GM19397 (cell line): ENCODE data around the gene MEIOB.
"Not testable (repeated sequence)": the region's sequence is repeated elsewhere in the genome, so short reads cannot be mapped to it uniquely, and the experiment has no call there.

Source experiments
- ATAC-seq: cut with Tn5 transposase; IDR thresholded peaks from one replicate; pipeline ENCODE4 v1.9.1; 2021; ENCODE audit warnings: mild to moderate bottlenecking, moderate library complexity; ENCODE audit not compliant: unreplicated experiment

Gene MEIOB

GRCh38 chr16:1878256-1878655, 6.3 kb upstream of the MEIOB start:
- ATAC-seq: no peak

GRCh38 chr16:1877804-1878203, 5.8 kb upstream of the MEIOB start:
- no peak for ATAC-seq

DNA sequence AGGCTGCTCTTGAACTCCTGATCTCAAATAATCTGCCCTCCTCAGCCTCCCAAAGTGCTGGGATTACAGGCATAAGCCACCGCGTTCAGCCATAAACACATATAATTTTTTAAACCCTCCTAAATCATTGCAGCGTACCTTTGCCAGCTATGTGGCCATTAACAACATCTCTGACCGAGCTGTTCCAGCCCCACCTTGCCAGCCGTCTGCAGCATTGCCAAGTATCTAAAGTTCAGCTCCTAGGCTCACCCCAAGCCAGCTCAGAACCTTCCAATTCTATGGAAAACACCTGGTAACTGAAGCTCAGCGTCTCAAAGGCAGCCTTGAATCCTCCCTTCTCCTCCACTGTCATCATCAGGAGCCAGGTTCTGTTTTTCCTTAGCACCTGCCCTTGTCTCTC, 5.1 kb upstream of the MEIOB start:
- no peak for ATAC-seq

DNA sequence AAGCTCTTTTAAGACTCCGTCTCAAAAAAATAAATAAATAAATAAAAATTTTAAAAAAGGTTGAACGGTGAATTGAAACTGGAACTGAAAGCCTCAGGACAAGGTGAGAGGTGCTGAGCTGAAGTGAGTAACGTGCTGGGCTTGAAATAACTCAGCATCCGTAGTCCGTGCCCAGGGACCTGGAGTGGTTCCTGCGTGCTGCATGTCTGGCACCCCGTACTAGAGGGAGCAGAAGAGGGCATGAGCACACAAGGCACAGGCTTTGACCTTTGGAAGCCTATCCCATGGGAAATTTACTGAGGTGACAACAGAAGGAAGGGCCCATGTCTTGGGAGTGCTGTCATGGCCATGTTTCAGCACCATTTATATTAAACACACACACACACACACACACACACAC, 4.5 kb upstream of the MEIOB start:
- no peak for ATAC-seq

- not testable (repeated sequence) for ATAC-seq
Observed at GRCh38 chr16:1876066-1876465, 4.1 kb upstream of the MEIOB start.

- ATAC-seq: no peak
Observed at GRCh38 chr16:1874854-1875253, 2.9 kb upstream of the MEIOB start.

DNA sequence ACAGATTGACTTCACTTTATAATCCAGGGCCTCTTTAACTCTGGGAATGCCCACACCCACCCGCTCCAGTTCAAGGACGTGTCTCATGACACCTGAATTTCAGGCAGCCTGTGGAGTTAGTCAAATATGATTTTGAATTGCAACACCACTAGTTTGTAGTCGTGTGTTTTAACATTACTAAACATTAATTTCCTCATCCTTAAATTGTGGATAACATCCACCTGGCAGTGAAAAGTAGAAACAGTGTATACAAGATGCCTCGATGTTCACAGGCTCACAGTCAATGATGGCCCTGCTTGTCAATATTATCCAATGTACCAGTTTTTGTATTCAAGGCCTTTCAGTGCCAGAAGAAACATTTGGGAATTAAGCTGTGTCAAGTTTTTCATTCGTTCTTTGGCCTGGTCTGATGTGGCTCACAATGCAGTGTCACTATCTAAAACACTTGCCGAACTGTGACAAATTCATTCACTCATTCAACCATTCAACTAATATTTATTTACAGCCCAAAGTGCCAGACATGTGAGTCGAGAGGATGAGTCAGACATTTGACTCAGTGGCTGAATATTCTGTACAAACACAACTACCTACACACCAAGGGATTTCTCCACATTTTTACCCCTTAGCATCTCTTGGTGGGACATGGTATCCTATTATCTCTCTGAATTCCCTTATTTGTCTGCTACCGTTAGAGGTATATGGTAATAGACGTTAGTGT, 1.4 kb downstream of the MEIOB start:
- no peak for ATAC-seq

- ATAC-seq: no peak
Observed at GRCh38 chr16:1865902-1866690, 5.9 kb downstream of the MEIOB start.

DNA sequence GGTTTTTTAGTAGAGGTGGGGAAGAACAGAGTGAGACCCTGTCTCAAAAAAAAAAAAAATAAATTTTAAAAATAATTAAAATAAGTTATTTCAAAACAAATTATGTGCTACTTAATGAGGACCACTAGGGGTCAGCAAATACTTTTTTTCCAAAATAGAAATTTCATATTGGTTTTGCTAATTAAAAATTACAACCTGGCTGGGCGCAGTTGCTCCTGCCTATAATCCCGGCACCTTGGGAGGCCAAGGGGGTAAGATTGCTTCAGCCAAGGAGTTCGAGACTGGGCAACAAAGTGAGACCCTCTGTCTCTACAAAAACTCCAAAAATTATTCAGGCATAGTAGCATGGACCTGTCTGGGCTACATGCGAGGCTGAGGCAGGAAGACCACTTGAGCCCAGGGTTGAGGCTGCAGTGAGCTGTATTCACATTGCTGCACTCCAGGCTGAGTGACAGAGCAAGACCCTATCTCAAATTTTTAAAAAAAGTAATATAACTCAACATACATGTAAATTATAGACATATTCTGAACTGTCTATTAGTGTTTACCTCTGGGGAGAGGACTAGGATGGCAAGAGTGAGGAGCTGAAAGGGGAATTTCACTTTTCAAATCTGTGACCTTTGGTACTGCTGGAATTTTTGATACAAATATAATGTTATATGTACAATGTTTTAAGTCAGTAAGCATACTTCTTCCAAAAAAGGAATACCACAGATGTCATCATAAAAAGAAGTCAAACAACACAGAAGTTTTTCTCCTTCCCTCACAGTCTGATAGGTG, 8.1 kb downstream of the MEIOB start:
- ATAC-seq: no peak

- no peak for ATAC-seq
Observed at GRCh38 chr16:1862394-1862793, 9.6 kb downstream of the MEIOB start.

DNA sequence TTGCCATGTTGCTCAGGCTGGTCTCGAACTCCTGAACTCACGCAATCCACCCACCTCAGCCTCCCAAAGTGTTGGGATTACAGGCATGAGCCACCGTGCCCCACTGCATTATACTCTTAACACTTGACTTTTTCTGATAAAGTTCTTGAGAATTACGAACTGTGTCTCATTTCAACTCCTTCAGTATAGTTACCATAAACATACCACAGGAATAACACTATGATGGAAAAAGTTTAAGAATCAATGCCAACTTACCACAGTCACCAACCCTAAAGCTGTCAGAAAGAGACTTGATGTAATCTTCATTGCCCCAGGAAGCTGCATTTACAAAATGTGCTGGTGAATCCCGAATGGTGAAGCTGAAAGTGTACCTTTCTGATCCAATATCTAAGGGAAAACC, 10.2 kb downstream of the MEIOB start:
- no peak for ATAC-seq

GRCh38 chr16:1859650-1860049, 12.3 kb downstream of the MEIOB start:
- no peak for ATAC-seq

DNA sequence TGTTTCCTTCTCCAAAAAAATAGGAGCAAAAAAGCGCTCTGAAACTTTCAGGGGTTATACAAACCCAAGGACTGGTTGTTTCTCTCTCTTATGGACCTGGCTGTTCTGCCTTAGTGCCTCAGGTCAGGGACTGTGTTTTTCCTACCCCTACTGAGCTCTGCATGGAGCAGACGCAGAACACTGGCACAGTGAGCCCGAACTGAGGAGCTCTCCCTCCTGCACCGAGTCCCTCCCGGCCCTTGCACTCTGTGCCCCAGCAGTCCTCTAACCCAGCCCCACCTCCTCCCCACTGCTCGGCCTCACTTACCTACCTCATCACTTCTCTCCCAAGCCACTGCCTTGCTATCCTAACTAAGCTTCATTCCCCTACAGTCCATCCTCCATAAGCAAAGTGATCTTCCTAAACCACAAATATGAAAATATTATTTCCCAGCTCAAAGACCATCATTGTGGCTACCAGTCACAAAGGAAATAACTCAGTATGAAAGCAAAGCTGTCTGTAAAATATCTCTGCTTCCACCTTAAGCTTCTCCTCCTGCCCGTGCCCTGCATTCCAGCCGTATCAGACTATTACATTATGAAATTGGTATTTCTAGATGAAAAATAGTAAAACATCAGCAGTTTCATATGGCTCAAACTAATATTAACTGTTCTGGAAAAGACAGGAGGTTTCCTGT, 13.6 kb downstream of the MEIOB start:
- no peak for ATAC-seq

GRCh38 chr16:1857433-1858097, 14.4 kb downstream of the MEIOB start:
- ATAC-seq: no peak

DNA sequence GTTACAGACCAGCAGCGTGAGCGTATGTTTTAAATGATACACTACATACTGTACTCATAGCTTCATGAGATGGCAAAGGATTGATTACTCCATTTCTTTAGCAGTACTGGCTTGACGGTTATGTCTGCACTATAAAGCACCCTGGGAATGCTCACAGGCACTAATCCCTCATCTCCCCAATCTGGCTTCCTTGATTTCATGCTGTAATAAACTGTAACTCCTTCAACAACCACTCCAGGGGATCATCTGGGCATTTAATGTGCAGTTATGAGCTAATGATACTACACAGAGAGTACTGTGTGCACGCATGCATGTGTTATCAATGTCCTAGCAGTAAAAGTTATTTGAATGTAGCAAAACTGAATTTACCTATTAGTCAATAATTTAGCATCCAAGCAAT, 20.2 kb downstream of the MEIOB start:
- no peak for ATAC-seq

- ATAC-seq: no peak
Observed at GRCh38 chr16:1850981-1851380, 21.0 kb downstream of the MEIOB start.

DNA sequence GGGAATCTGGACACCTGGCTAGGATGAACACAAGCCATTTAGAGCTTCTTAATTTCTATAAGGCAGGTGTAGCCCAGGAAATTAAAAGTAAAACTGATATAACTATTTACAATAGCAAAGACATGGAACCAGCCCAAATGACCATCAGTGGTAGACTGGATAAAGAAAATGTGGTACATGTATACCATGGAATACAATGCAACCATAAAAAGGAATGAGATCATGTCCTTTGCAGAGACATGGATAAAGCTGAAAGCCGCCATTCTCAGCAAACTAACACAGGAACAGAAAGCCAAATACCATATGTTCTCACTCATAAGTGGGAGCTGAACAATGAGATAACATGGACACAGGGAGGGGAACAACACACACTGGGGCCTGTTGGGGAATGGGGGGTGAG, 25.5 kb downstream of the MEIOB start:
- ATAC-seq: no peak

DNA sequence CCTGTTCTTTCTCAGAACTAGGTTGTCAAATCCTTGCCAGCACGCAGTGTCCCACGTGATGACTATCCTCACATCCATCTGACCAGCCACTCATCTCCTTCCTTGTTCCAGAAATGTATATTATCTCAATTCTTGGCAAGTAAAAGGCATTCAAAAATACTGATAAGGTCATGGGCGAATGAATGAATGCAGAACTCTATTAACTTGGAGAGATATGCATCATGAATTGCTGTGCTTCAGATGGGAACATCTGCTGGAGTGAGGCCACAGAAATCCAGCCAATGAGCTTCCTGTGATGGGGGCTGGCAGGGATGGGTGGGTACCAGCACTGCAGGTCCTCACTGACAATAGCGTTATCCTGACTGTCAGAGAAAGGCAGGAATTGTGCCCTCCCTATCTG, 26.0 kb downstream of the MEIOB start:
- ATAC-seq: no peak

DNA sequence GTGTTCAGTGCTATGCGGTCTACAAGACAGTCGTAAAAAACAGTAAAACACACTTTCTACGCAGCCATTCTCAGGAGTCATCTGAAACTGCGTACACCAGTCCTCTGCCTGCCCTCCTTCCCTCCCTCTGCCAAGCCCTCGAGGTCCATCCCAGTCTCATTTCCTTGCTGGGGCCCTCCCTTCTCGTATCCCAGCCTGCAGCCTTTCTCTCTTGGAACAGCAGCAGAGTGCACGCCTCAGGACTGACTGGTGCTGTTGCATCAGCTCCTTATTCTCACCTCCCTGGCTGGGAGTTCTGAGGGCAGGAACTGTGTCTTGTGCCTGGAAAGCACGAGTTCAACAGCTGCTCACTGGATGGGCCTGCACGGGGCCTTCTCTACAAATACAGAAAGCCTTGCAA, 32.4 kb downstream of the MEIOB start:
- no peak for ATAC-seq

DNA sequence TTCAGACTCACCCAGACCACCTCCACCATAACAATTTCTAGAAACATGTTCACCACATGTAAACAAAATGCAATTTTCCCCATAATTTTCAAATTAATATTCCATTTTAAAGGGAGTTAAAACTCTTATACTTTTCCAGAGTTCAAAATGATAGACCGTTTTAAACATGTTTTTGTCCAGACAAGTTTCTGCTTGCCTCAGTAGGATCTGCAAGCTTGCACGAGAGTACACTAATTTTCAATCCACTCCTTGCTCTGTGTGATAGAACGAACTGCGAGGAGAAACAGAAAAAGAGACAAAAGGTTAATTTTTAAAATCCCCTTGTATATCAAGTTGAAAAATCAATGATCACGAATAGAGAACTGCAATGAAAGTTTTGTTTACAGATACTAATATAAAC, 37.9 kb downstream of the MEIOB start:
- ATAC-seq: no peak
